GM19438 (cell line): Measurements from ENCODE around the gene TP63.

Experiments used
- ATAC-seq: cut with Tn5 transposase; IDR thresholded peaks from one replicate; pipeline ENCODE4 v1.9.1; 2021; ENCODE audit warnings: low read depth; ENCODE audit not compliant: unreplicated experiment

Gene TP63

DNA sequence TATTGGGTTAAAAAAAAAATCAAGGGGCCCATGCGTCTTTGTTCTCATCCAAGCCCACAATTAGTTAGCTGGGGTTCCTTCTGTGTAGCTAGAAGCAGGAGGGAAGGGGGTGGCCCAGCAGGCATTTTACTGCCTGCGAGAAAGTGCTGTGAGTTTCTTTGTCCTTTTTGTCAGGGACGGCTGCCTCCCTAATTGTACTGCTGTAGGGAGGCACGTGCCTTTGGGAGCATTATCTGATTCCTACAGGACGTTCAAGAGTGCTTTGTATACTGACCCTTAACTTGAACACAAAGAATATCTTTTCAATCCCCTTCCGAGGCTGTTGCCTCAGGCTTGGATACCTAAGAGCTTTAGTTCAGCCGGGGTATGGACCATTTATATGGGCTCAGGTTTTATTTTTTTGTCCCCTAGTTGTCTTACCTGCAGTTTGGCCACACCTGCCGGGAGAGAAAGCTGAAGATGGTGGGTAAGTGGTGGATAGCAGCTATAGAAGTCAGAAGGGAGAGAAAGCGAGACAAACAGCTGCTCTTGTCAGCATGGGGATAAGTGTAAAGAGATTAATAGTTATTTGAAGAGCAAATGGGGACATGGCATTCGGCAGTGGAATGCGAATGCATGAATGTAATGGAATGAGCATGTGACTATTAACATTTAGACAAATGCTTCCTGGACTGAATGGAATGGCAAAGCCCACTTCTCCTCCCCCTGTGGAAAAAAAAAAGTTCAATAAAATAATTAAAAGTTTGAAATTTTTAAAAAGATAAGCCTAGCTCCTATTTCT lies 175.2 kb downstream of the TP63 start:
- no peak for ATAC-seq

DNA sequence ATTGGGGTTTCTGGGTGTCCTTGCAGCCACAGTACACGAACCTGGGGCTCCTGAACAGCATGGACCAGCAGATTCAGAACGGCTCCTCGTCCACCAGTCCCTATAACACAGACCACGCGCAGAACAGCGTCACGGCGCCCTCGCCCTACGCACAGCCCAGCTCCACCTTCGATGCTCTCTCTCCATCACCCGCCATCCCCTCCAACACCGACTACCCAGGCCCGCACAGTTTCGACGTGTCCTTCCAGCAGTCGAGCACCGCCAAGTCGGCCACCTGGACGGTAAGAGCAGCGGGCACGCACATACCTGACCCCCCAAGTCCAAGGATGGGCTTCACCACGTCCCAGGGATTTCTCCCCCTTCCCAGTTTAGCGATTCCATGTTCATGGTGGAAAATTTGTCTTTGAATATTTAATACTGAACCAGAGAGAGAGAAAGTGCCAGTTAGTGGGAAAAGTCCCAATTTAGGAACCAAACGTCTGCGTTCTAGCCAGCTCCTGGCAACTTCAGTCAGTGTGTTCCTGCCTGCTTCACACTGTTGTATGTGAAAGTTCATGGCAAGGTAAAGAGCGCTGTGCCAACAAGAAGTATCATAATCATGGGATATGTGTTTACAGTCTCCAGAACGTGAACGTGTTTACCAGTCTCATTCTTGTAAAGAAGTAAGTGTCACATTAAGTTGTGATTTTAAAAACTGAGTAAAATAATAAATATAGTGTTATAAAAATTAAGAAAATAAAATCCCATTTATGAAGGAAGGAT lies 177.2 kb downstream of the TP63 start:
- ATAC-seq = no peak

DNA sequence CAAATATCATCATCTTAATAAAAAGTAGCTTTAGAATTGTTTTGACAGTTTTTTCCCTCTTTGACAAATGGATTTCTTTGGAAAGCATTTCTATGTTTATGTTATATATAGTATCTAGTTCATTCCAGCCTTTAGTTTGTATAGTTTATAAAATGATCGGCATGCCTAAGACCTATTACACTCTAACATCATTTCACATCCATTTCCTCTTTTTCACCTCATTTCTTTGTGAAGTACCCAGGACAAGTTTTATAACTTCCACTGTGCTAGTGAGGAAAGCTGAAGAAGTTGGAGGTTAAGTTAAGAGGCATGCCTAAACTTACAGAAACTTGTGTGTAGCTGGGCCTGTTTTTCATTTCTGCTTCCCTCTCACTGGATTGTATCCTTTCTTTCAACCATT lies 178.4 kb downstream of the TP63 start:
- no peak for ATAC-seq

DNA sequence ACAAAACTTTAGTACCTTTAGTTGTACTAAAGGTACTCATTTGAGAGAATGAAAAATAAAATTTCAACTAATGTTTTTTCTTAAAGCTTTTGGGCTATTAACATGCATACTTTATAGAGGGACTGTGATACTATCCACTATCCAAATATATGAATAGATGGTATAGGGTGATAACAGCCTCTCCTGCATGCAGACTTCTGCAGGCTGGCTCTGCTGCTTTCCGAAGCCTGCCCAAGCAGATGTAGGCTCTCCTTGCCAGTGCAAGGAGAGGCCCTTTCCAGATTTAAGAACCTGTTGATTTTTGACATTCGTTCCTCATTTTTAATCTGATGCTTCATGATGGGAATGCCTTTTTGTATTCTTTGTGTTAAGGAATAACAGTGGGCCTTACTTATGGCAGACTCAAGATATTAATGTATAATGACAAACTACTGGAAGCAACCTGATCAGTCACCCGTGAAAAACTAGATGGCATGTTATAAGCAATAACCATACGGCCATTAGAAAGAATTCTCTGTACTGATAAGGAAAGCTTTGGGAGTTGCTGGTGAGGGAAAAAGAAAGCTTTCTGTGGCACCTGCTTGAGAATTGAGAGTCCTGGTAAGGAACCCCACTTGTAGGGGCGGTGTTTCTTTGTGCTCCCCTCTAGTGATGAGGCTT lies 181.7 kb downstream of the TP63 start:
- no peak for ATAC-seq

DNA sequence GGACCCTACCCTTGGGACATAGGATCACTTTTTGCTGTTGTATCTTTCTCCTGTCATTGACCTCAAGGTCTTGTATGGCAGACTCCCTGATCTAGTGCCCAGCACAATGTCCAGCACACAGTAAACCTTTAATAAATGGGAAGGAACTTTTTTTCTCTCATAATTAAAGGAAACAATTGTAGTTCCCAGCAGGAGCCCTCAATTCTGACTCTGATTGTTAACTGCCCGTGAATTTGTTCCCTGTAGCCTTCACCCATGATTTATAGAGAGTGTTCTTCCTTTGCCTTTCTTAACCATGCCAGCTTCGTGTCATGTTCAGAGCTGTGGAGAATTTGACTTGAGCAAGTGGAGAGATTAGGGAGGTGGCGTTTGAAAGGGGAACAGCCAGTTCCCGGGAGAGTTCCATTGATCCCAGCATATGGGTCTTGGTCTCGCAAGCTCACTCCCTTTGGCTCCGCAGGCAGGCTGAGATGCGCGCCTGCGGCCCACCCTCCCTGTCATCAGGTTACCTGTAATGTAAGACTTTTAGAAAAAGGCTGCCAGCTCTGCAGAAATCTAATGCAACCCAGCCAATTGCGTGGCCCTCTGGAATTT lies 182.6 kb downstream of the TP63 start:
- no peak for ATAC-seq

DNA sequence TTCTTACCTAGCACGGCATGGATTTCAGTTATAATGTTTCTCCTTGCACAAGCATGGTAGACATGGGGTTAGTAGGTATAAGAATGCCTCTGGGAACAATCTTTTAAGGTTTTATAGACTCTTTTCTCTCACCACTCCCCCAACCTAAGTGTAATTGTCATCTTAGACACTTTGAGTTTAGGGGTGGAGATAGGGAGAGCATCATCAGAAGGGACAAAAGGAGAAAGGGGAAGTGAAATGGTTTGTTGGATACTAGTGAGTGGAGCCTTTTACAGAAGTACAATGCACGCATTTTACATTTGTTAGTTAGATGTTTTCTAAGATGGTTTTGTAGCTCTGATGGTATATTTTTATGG lies 189.2 kb downstream of the TP63 start:
- peak; percentile 79 for ATAC-seq

GRCh38 chr3:189821262-189821661 lies 190.1 kb downstream of the TP63 start:
- no peak for ATAC-seq

DNA sequence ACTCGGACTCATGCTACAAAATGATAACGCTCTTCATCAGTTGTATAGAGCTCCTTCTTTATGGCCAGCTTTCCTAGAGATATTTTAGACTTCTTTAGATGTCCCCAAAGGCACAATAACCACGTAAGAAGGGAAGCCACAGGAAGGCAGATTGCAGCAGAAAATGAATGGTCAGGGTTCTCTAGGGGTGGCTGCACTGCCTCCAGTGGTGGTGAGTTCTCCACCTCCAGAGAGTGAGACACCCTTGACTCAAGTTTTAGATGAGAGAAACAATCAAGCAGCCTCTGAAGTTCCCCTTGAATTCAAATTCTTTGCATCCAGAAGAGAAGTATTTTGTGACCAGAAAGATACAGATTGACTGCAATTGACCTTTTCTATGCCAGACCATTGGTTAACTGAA lies 191.5 kb downstream of the TP63 start:
- ATAC-seq = no peak

DNA sequence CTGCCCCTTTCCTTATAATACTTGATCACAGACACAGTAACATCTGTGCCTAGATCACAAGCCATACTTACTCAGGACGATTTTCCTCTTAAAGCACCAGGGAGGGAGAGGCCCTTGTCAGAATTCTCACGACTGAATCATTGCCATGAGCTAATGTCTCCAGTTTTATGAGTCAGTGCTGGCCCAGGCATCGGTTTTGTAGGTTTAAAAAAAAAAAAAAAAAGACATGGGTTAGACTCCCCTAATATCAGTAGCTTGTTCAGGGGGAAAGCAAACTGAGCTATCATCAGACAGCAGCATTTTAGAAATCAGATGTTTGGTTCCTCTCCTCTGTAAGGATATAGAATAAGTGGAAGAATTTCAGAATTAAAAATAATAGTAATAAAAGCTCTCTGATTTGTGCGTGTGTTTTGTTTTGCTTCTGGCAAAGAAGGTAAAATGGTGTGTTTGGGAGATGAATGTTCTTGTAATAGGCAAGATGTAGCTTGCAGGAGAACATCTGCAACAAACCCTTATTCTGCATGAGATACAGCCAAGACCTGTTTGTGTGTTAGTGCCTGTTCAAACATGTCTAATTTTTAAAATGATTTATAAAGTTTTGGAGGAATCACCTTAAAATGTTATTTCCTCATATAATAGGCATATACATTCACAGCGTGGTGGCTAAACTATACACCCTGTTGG lies 193.6 kb downstream of the TP63 start:
- ATAC-seq = no peak

DNA sequence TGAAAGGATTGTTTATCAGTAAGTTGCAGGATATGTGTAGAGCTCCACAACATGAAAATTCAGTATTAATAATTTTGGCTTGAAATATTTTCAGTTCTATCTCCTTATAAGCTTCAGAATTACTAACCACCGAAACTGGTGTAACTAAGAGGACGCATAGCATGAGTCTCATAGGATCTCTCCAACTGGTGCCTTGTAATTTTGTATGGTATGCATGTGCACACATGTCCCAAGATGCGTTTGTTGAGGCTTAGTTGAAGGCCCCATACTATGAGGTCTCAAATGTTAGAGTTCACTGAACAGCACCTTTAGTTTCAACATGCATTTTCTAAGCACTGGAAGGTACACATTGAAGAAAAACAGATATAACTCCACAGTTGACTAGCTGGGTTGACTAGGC lies 195.4 kb downstream of the TP63 start:
- no peak for ATAC-seq

DNA sequence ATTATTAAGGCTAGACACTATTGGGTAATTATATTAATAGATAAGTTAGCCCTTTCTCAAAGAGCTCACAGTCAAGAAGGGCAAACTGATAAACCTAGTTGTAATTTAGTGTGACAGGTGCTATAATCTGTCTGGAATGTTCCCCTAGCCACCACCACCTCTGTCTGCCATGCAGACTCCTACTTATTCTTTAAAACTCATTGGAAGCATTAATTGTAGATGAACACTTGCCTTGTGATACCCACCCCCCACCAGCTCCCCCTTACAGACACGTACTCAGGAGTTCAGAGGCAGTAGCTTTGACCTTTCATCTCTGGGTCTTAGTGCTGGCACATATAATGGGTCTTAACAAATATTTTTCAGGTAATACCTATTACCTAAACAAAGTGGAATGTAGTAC lies 195.9 kb downstream of the TP63 start:
- ATAC-seq = no peak

- no peak for ATAC-seq
Measured at GRCh38 chr3:189830401-189830800, 199.2 kb downstream of the TP63 start.

DNA sequence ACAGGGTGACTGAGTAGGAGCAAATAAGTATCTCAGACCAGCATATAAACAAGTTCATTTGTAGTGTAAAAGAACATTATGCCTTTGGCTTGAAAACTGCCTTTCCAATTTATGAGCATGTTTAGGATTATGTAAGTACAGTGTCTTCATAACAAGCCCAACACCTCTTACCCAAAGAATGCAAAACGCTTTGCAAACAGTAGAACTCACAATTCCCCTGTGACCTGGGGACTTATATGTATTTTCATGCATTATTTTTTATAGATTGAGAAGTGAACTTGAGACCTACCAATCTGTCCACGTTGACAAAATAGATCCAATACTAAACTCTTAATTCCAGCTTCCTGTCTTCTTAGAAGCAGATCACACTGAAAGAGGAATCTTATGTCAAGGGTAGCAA lies 202.1 kb downstream of the TP63 start:
- no peak for ATAC-seq

DNA sequence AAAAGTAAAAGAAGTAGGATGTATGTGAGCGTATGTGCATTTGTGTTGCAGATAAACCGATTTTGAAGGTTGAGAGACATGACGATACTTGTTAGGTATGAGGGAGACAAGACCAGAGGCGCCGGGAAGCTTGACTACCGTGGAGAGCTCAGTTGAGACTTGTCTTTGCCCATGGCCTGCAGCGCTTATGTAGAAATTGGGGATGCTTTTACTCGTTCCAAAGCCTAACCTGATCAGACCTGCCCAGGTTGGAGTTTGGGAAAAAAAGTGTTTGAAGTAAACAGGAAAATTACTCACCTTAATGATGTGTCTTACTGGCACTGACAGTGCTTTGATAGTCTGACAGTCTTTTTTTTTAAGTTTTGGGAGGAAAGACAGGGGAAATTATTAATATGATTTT lies 202.8 kb downstream of the TP63 start:
- no peak for ATAC-seq

DNA sequence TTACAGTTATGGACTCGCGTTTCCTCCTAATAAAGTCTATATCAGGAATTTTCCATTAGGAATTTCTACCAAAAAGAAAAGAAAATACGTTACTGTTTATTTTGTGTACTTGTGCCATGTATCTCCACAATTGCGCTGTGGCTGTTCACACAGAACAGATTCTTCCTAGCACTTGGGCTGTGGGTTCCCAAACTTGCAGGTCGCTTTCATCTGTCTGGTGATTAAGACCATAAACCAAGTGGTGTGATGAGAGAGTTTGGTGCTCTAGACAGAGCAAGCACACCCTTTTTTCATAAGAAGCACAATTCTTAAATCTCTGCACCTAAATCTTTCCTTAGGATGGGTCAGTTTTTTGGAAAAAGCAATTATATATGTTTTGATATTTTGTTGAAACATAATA lies 203.3 kb downstream of the TP63 start:
- ATAC-seq = no peak

- no peak for ATAC-seq
Measured at GRCh38 chr3:189836795-189837194, 205.6 kb downstream of the TP63 start.

GRCh38 chr3:189838291-189838690 lies 207.1 kb downstream of the TP63 start:
- ATAC-seq = no peak

DNA sequence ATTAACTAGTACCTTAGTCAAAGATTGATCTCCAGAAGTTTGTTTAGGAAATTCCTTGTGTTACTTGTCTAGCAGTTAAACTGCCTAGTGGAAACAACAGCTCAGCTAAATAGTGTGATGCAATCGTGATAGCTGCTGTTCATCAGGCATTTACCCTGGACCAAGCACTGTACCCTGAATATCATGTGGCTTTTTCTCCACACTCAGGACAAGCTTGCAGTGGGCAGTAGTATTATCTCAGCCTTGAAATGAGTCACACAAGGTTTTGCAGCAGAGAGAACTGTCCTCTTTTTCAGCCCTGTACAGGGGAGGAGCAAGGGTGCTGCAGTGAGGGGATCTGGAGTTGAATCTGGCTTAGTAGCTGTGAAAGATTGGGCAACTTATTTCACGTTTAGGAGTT lies 208.4 kb downstream of the TP63 start:
- no peak for ATAC-seq

DNA sequence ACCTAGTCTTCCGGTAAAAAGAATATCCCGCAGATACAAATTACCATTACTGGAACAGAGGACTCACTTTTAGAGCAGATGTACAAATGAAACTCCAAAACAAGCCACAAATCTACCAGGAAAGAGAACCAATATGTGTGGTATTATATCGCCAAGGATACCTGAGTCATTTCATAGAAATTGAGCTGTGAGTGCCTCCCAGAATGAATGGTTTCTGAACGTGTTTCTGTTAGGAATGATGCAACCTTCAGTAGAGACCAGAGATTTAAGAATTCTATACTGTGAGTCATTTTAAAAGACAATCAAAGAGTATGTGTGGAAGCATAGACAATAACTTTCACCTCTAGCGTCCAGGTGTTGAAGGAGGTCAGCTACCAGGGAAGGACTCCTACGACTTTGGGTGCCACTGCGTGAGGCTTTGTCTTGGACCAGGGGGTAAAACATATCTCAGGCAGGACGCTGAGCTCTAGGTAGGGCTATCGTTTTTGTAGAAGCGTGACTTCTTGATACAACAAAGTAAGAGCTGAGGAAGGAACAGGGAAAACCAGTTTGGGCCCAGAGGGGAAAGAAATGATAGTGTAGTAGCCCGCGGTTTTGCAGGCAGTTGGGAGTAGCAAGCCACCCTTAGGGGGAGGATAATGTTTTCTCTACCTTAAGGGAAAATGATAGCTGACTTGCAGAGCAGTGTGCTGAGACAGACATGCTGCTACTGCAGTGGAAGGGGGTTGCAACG lies 210.4 kb downstream of the TP63 start:
- ATAC-seq = no peak
